ENCODE data around the gene TDG.

GRCh38 chr12:103955811-103956508 lies 9.7 kb upstream of the TDG start:
- TF ChIP-seq POLR2AphosphoS5 (IDR thresholded peaks at IDR 0.05; ENCODE audit: insufficient read depth, low read depth, low read length) = no peak
- TF ChIP-seq CTCF (IDR thresholded peaks at IDR 0.05; ENCODE audit: extremely low read depth in 1 of 2, insufficient read depth in 1 of 2, low read depth in 1 of 2, low read length in 2 of 2) = no peak
- no peak for TF ChIP-seq POLR2A (IDR thresholded peaks at IDR 0.05; ENCODE audit: low read depth, low read length)

Measured in endothelial cell of umbilical vein (primary cell).